GM12874 (cell line): ENCODE data around the gene PPIL6.

Experiments
- CTCF ChIP-seq: IDR thresholded peaks from 2 replicates; pipeline ENCODE4 v1.5.1; 2011; ENCODE audit warnings: low read depth, mild to moderate bottlenecking, control low read depth, low read length, moderate library complexity; ENCODE audit not compliant: insufficient read depth

The PPIL6 gene

GRCh38 chr6:109363753-109364152, 76.7 kb downstream of the PPIL6 start:
- TF ChIP-seq CTCF: no peak

DNA sequence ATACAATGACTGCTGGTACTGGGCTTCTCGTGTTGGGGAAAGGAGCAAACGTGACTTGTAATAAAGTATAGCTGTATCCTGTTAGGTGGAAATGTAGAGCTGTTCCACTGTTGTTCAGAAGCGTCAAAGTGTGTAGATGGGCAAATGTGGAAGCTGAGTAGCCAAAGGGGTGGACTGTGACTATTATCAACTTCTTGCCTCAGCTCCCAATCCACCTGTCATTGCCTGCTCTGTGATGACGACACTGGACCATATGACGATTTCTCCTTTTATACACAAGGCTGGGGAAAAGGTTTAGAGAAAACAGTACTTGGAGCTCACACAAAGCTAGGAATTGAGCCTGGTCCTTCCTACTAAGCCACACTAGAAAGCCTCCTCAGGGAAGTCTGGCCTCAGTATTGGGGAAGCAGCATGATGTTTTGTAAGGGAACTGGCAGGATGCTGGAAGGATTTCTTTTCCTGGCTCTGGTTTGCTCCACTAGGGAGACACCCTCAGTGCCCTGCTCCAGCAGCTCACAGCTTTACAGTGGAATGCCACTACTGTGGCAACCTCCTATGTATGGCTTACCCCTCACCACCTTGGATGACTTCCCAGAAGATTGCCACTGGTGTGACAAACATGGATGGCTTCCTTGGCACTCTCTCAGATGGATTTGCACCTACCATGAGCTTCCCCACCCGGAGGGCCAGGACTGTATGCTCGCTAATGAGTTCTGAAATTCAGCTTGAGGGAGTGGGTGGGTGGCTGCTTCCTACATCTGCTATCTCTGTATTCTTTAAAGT, 78.1 kb downstream of the PPIL6 start:
- no peak for TF ChIP-seq CTCF

GRCh38 chr6:109360791-109361190, 79.6 kb downstream of the PPIL6 start:
- no peak for TF ChIP-seq CTCF

GRCh38 chr6:109360281-109360680, 80.1 kb downstream of the PPIL6 start:
- TF ChIP-seq CTCF: no peak

- no peak for TF ChIP-seq CTCF
Observed at GRCh38 chr6:109359248-109359647, 81.2 kb downstream of the PPIL6 start.

DNA sequence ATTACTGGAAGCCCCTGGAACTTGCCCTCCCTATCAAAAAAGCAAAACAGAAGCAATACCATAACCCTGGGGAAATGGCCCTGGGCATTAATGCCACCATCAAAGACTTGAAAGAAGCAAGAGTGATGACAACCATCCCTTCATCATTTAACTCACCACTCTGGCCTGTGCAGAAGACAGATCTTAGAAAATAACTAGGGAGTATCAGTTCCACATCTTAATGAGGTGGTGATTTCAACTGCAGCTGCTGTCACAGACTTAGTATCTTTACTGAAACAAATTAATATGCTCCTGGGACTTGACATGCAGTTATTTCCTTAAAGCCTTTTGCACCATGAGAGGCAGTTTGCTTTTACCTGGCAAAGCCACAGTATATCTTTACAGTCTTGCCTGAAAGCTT, 82.2 kb downstream of the PPIL6 start:
- TF ChIP-seq CTCF: no peak

DNA sequence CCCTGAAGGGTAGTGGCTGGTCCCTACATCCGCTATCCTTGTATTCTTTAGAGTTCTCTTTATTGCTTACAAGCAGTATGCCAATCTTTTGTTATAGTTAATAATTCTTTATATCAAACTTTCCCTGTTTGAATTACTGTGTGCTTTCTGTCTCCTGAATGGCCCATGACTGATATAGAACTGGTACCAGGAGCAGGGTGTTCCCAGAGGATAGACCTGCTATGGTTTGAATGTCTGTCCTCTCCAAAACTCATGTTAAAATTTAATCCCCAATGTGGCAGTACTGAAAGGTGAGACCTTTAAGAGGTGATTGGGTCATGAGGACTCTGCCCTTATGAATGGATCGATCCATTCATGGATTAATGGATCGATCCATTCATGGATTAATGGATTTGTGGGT, 84.2 kb downstream of the PPIL6 start:
- no peak for TF ChIP-seq CTCF
